H1 (cell line): Measurements from ENCODE around the gene TNP2.

Experiments
- ASH2L ChIP-seq: fragments of 200-600, 300-600 bp; sonication (generic); IDR thresholded peaks from one replicate; pipeline ENCODE4 v1.7.1; 2017; ENCODE audit warnings: low read length
- ATF2 ChIP-seq: IDR thresholded peaks from 2 replicates; pipeline ENCODE4 v1.6.1; 2012; ENCODE audit warnings: low read length, inconsistent platforms
- BCL11A ChIP-seq, 2 experiments: IDR thresholded peaks; one replicate each; pipeline ENCODE4 v1.6.1; 2011; ENCODE audit warnings: low read depth in 2 of 2, low read length in 2 of 2, mild to moderate bottlenecking in 2 of 2
- EP300 ChIP-seq, 2 experiments: IDR thresholded peaks; 1 replicate in 1 of 2; 2 replicates in 1 of 2; pipeline ENCODE4 v1.6.1; 2011 to 2012; ENCODE audit warnings: low read depth in 2 of 2, low read length in 2 of 2, mild to moderate bottlenecking in 2 of 2, borderline replicate concordance in 1 of 2, inconsistent platforms in 1 of 2, moderate library complexity in 1 of 2
- EZH2 ChIP-seq: fragments of 200-600 bp; sonication (generic); IDR thresholded peaks from 2 replicates; pipeline ENCODE4 v1.7.1; 2012; ENCODE audit warnings: low read depth, mild to moderate bottlenecking, moderate library complexity, low read length, inconsistent platforms; ENCODE audit not compliant: severe bottlenecking
- NANOG ChIP-seq: IDR thresholded peaks from 2 replicates; pipeline ENCODE4 v1.6.1; 2011; ENCODE audit warnings: low read length, low read depth, mild to moderate bottlenecking, inconsistent platforms; ENCODE audit not compliant: insufficient read depth, poor library complexity, severe bottlenecking
- POLR2A ChIP-seq, 2 experiments: IDR thresholded peaks; 1 replicate in 1 of 2; 2 replicates in 1 of 2; pipeline ENCODE4 v1.6.1; 2011; ENCODE audit warnings: low read depth in 2 of 2, low read length in 2 of 2, mild to moderate bottlenecking in 2 of 2; ENCODE audit errors: control extremely low read depth in 1 of 2
- RAD21 ChIP-seq, 2 experiments: IDR thresholded peaks in 1 of 2; conservative IDR thresholded peaks in 1 of 2; 2 replicates each; pipeline ENCODE4 v1.6.1; 2011; ENCODE audit warnings: low read depth in 2 of 2, low read length in 2 of 2, improper control_type of control experiment in 1 of 2, inconsistent platforms in 1 of 2, mild to moderate bottlenecking in 1 of 2, moderate library complexity in 1 of 2
- SUZ12 ChIP-seq: fragments of 200-600 bp; sonication (generic); IDR thresholded peaks from 2 replicates; pipeline ENCODE4 v1.6.1; 2012; ENCODE audit warnings: mild to moderate bottlenecking, inconsistent platforms, low read length, moderate library complexity, mixed read lengths
- TEAD4 ChIP-seq: IDR thresholded peaks from 2 replicates; pipeline ENCODE4 v1.6.1; 2012; ENCODE audit warnings: low read depth, low read length, inconsistent platforms, mixed read lengths
- ZNF274 ChIP-seq: IDR thresholded peaks from 2 replicates; pipeline ENCODE4 v1.7.0; 2012; ENCODE audit warnings: low read length, borderline replicate concordance; ENCODE audit errors: extremely low read depth
- TF ChIP-seq, protein P1 (sequence below): IDR thresholded peaks from 2 replicates; pipeline ENCODE4 v1.6.1; 2012; ENCODE audit warnings: inconsistent platforms
- TF ChIP-seq, protein P2 (sequence below), 3 experiments: IDR thresholded peaks; 1 replicate in 2 of 3; 2 replicates in 1 of 3; pipeline versions ENCODE4 v1.5.1 to v1.6.1; 2011; ENCODE audit warnings: low read length in 3 of 3, mild to moderate bottlenecking in 3 of 3, inconsistent platforms in 2 of 3, low read depth in 1 of 3, moderate library complexity in 1 of 3; ENCODE audit not compliant: insufficient read depth in 1 of 3; ENCODE audit errors: control extremely low read depth in 1 of 3
- TF ChIP-seq, protein P3 (sequence below): IDR thresholded peaks from 2 replicates; pipeline ENCODE4 v1.6.1; 2011; ENCODE audit warnings: low read depth, mild to moderate bottlenecking, low read length; ENCODE audit not compliant: insufficient read depth

- TF ChIP-seq POLR2A (IDR thresholded peaks at IDR 0.05; ENCODE audit: control extremely low read depth in 1 of 2, low read depth in 2 of 2, low read length in 2 of 2) (no peak), ZNF274 (no peak), TEAD4 (0 out of 2 replicates have a peak, but pooled peaks have one; percentile 1), SUZ12 (no peak), ASH2L (no peak), NANOG (no peak), RAD21 (IDR thresholded peaks at IDR 0.05 in 1 of 2, conservative IDR thresholded peaks at IDR 0.05 in 1 of 2; ENCODE audit: low read depth in 2 of 2, low read length in 2 of 2) (no peak), EZH2 (no peak), EP300 (IDR thresholded peaks at IDR 0.05; ENCODE audit: borderline replicate concordance in 1 of 2, low read depth in 2 of 2, low read length in 2 of 2) (no peak), BCL11A (IDR thresholded peaks at IDR 0.05; ENCODE audit: low read depth in 2 of 2, low read length in 2 of 2) (no peak), ATF2 (no peak)
- TF ChIP-seq, protein P1, sequence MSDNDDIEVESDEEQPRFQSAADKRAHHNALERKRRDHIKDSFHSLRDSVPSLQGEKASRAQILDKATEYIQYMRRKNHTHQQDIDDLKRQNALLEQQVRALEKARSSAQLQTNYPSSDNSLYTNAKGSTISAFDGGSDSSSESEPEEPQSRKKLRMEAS, result peak; percentile 58
- TF ChIP-seq, protein P2, sequence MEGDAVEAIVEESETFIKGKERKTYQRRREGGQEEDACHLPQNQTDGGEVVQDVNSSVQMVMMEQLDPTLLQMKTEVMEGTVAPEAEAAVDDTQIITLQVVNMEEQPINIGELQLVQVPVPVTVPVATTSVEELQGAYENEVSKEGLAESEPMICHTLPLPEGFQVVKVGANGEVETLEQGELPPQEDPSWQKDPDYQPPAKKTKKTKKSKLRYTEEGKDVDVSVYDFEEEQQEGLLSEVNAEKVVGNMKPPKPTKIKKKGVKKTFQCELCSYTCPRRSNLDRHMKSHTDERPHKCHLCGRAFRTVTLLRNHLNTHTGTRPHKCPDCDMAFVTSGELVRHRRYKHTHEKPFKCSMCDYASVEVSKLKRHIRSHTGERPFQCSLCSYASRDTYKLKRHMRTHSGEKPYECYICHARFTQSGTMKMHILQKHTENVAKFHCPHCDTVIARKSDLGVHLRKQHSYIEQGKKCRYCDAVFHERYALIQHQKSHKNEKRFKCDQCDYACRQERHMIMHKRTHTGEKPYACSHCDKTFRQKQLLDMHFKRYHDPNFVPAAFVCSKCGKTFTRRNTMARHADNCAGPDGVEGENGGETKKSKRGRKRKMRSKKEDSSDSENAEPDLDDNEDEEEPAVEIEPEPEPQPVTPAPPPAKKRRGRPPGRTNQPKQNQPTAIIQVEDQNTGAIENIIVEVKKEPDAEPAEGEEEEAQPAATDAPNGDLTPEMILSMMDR (IDR thresholded peaks at IDR 0.05; ENCODE audit: control extremely low read depth in 1 of 3, insufficient read depth in 1 of 3, low read depth in 1 of 3, low read length in 3 of 3), result no peak
- TF ChIP-seq, protein P3, sequence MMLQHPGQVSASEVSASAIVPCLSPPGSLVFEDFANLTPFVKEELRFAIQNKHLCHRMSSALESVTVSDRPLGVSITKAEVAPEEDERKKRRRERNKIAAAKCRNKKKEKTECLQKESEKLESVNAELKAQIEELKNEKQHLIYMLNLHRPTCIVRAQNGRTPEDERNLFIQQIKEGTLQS, result no peak
Observed at GRCh38 chr16:11297492-11298142, 28.5 kb upstream of the TNP2 start.
